ENCODE measurements around the gene TRIM17. TPM values are rescaled to one million over a fixed set of nuclear protein-coding genes. Genes with fewer than 3 reads are reported as not detected.

The TRIM17 gene
- total and polyA plus RNA-seq, 2 of the 8 experiments (the other 6 are each of a cell fraction or from before 2014, with no cell fraction given) = 1.1 to 2.2 TPM

DNA sequence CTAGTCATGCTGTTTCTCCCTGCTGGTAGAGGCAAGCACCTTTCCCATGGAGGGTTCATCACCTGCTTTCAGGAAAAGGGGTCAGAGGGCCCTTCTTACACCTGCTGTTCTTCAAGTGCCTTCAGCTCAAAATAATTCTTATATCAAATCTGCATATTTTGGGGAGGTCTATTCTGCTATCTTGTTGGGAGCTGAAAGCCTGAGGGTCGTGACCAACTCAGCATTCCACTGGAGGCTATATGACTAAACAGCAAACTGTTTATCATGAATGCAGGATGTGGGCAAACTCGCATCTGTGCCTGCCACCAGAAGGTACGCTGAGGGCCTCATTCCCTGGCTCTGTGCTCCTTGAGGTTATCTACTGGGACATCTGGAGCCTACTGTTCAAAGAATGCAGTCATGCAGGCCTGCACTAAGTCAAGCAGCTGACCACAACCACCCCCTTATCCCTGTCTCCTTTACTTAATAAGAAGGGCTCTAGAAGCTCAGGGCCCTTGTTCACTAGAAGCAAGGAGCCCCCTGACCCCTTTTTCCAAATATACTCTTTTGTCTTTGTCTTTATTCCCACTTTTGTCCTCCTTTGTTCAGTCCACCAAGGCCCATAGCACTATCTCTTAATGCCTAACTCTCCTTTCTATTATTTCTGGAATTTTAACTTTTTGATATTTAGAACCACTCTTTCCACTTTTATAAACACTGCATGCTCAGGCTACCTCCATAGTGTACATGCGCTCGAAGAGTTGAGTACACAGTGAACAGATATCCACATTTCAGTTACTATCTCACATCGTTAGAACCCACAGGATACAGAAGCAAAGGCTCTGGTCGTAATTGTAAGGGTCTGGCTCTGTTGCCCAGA is 4.5 kb upstream of the TRIM17 start:
- H3K18ac ChIP-seq (ENCODE audit: extremely low read depth, low read length) = no peak overlapping the region
- H3K4me3 ChIP-seq (ENCODE audit: extremely low read depth in 1 of 4, insufficient read depth in 2 of 4, low read depth in 3 of 4, low read length in 4 of 4) = no peak overlapping the region
- DNase-seq (ENCODE audit: low read depth in 1 of 2, low spot score in 2 of 2) = no peak
- H2BK120ac ChIP-seq (replicated peaks; ENCODE audit: low read depth, low read length) = no peak overlapping the region
- TF ChIP-seq SUZ12 (IDR thresholded peaks at IDR 0.05; ENCODE audit: low read length) = no peak
- no peak for TF ChIP-seq SRF (IDR thresholded peaks at IDR 0.05; ENCODE audit: low read depth, low read length)
- no peak for TF ChIP-seq RFX5 (IDR thresholded peaks at IDR 0.05; ENCODE audit: borderline replicate concordance, low read depth, low read length)
- no peak for TF ChIP-seq HDAC2 (IDR thresholded peaks at IDR 0.05; ENCODE audit: borderline replicate concordance in 1 of 2, low read depth in 2 of 2, low read length in 2 of 2)
- no peak for TF ChIP-seq PHF8 (conservative IDR thresholded peaks at IDR 0.05; ENCODE audit: low read depth, low read length)
- no peak for TF ChIP-seq NANOG (IDR thresholded peaks at IDR 0.05; ENCODE audit: insufficient read depth, low read depth, low read length, poor library complexity, severe bottlenecking)
- no peak for TF ChIP-seq EGR1 (IDR thresholded peaks at IDR 0.05; ENCODE audit: borderline replicate concordance, low read depth, low read length)
- no peak for TF ChIP-seq JUND (IDR thresholded peaks at IDR 0.05; ENCODE audit: low read length)
- no peak for TF ChIP-seq EZH2 (IDR thresholded peaks at IDR 0.05; ENCODE audit: low read depth, low read length, severe bottlenecking)
- POLR2A ChIA-PET (ENCODE audit: partially characterized antibody) = interaction anchor here (1.4 to 5.6 kb wide), 4 partner anchors 9 to 55 kb away, joined by 3 to 37 read pairs (median 7); a partner anchor contains a TSS
- H3K23ac ChIP-seq (ENCODE audit: insufficient read length) = no peak overlapping the region
- CTCF ChIA-PET (ENCODE audit: partially characterized antibody) = interaction anchor here (0.7 to 4.1 kb wide), 7 partner anchors 13 to 80 kb away, joined by 3 to 17 read pairs (median 3); no protein-coding TSS in a partner anchor
- H4K20me1 ChIP-seq (replicated peaks in 1 of 2; ENCODE audit: control insufficient read depth in 1 of 2, insufficient read depth in 2 of 2, low read length in 2 of 2) = peaks cover 0 to 4% of the 10 kb centered on the region in 2 experiments
- H3K4me2 ChIP-seq (ENCODE audit: insufficient read depth in 1 of 2, low read depth in 2 of 2, low read length in 2 of 2) = no peak overlapping the region
- H3K36me3 ChIP-seq (ENCODE audit: control insufficient read depth in 2 of 4, insufficient read depth in 4 of 4, low read length in 3 of 4) = no peaks in the 10 kb centered on the region
- no peak overlapping the region for H4K91ac ChIP-seq (replicated peaks; ENCODE audit: insufficient read length, low read length)
- peaks cover 0 to 11% of the 10 kb centered on the region in 2 experiments; a peak in 1 of 4 replicates for H3K9me3 ChIP-seq (ENCODE audit: insufficient read depth in 2 of 2, low read depth in 1 of 2, low read length in 1 of 2)
- peaks cover 2 to 64% (median 27%) of the 10 kb centered on the region in 4 experiments for H3K27me3 ChIP-seq (replicated peaks in 1 of 4; ENCODE audit: control insufficient read depth in 3 of 4, extremely low read depth in 1 of 4, insufficient read depth in 3 of 4, low read length in 3 of 4)
- H3K23me2 ChIP-seq (ENCODE audit: low read depth, low read length) = peaks cover 1% of the 10 kb centered on the region; the same call in 1 of the 2 replicates
- H3K56ac ChIP-seq (replicated peaks; ENCODE audit: insufficient read length, low read depth, low read length) = no peak overlapping the region
- H2BK5ac ChIP-seq (ENCODE audit: low read depth, low read length) = no peak overlapping the region
- no peak overlapping the region for H2AFZ ChIP-seq (ENCODE audit: low read length)
- no peak overlapping the region for H3K27ac ChIP-seq (ENCODE audit: low read depth, low read length)
- H3K79me2 ChIP-seq (ENCODE audit: control insufficient read depth in 1 of 2, insufficient read depth in 2 of 2, low read length in 2 of 2) = no peaks in the 10 kb centered on the region
- no peak overlapping the region for H3K14ac ChIP-seq (ENCODE audit: insufficient read length)
- FAIRE-seq = no peak
- WGBS, 2 experiments (ENCODE audit: extremely low coverage in 1 of 2, insufficient coverage in 1 of 2, insufficient read length in 1 of 2, insufficient replicate concordance in 2 of 2, low coverage in 1 of 2, low lambda C conversion rate in 2 of 2, missing lambda C conversion rate in 1 of 2) = 84% methylated on average over 7 of the region's 7 CpGs; no CpG with 5 or more reads in 1 of the 2 experiments
- no peak overlapping the region for H2BK12ac ChIP-seq (ENCODE audit: low read depth, low read length)
- peaks cover 0 to 4% (median 1%) of the 10 kb centered on the region in 4 experiments; a peak in 2 of 7 replicates for H3K4me1 ChIP-seq (replicated peaks in 1 of 4; ENCODE audit: control insufficient read depth in 3 of 4, insufficient read depth in 4 of 4, low read length in 3 of 4)
- no peak overlapping the region for H4K8ac ChIP-seq (ENCODE audit: extremely low read depth, insufficient read depth, low read length)
- no peak overlapping the region for H2BK15ac ChIP-seq (ENCODE audit: low read length)
- no peak overlapping the region for H3K4ac ChIP-seq (replicated peaks; ENCODE audit: insufficient read length, low read depth, low read length)
- no peak overlapping the region for H2BK20ac ChIP-seq (ENCODE audit: low read length)
- H3K79me1 ChIP-seq (ENCODE audit: low read depth, low read length) = no peaks in the 10 kb centered on the region
- H2AK5ac ChIP-seq (ENCODE audit: low read depth, low read length) = no peak overlapping the region
- H3K9ac ChIP-seq (replicated peaks in 1 of 4; ENCODE audit: extremely low read depth in 1 of 4, low read depth in 3 of 4, low read length in 3 of 4) = no peak overlapping the region
- no peak overlapping the region for H4K5ac ChIP-seq (ENCODE audit: insufficient read length, low read depth, low read length)
